Measurements from ENCODE around the gene HSF5.

The HSF5 gene

GRCh38 chr17:58421711-58422110, 66.5 kb downstream of the HSF5 start:
- TF ChIP-seq, protein P1, sequence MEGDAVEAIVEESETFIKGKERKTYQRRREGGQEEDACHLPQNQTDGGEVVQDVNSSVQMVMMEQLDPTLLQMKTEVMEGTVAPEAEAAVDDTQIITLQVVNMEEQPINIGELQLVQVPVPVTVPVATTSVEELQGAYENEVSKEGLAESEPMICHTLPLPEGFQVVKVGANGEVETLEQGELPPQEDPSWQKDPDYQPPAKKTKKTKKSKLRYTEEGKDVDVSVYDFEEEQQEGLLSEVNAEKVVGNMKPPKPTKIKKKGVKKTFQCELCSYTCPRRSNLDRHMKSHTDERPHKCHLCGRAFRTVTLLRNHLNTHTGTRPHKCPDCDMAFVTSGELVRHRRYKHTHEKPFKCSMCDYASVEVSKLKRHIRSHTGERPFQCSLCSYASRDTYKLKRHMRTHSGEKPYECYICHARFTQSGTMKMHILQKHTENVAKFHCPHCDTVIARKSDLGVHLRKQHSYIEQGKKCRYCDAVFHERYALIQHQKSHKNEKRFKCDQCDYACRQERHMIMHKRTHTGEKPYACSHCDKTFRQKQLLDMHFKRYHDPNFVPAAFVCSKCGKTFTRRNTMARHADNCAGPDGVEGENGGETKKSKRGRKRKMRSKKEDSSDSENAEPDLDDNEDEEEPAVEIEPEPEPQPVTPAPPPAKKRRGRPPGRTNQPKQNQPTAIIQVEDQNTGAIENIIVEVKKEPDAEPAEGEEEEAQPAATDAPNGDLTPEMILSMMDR (IDR thresholded peaks at IDR 0.05), result no peak
- DNase-seq (ENCODE audit: low spot score), result no peak
- Histone ChIP-seq H3K27ac (no peak overlapping the region), H3K4me3 (no peak overlapping the region)

- TF ChIP-seq, protein P1 (IDR thresholded peaks at IDR 0.05), result no peak
- Histone ChIP-seq H3K27ac (no peak overlapping the region), H3K4me3 (no peak overlapping the region)
- no peak for DNase-seq (ENCODE audit: low spot score)
Measured at GRCh38 chr17:58420827-58421226, 67.4 kb downstream of the HSF5 start.

DNA sequence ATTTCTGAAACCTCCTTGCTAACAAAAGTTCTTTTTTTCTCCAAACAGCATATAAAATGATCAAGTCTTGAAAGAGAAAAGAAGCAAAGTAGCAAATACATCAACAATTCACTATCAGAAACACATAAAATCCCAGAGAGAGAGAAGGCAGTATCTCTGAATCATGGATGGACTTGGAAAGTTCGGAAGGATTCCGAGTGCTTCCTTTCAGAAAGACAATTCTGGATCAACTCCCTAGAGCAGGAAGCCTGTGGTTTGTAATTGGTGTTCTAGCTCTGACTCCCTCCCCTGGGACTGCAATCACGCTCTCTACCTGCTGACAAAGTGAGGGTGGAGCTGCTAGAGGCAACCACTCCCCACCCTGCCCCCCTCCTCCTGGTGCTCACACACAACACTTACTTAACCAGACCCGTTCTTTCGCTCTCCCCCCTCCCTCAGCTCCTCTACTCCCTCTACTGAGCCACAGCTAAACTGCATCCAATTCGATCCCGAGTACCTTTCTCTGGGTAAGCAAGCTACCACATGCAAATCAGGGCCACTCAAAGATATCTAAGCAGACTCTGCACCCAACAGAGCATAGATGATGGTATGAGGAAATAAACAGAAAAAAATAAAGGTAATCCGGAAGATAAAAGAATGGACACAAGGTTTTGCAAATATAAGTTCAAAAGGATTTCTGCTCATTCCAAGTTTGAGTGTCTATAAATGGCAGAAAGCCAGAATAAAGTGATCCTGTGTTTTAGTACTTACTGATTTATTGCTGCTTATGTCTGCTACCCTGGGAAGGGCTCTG, 70.7 kb downstream of the HSF5 start, which contains the start of gene RNF43:
RNF43 (minus strand) TSS at position 235 of the 793 bp plus-strand sequence. CDS start 1,957 bp downstream, outside the sequence.
- peak within 1 kb of the TSS in 1 of 2 donors; percentile 26 for H3K27ac ChIP-seq
- peak within 1 kb of the TSS; percentile 66 for H3K4me3 ChIP-seq
- DNase-seq (ENCODE audit: low spot score), result peak; percentile 80
- TF ChIP-seq, protein P1 (IDR thresholded peaks at IDR 0.05), result peak; percentile 52

DNA sequence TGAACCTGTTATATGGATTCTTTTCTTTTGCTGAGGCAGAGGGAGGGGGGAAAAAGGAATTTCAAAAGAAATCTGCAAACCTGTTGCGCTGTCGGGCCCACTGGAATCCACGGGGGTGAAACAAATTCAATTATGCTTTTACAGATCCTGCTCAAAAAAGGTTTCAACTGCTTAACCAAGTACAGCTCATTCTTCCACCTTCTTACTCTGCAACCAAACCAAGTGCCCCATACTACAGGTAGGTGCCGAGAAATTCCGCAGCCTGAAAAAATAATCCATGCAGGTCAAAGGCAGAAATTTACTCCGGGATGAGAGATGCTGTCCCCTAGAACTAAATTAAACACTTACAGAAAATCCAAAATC, 71.3 kb downstream of the HSF5 start:
- H3K4me3 ChIP-seq, result no peak overlapping the region
- TF ChIP-seq, protein P1 (IDR thresholded peaks at IDR 0.05), result no peak
- no peak for DNase-seq (ENCODE audit: low spot score)
- H3K27ac ChIP-seq, result no peak overlapping the region

GRCh38 chr17:58416396-58416795, 71.8 kb downstream of the HSF5 start:
- no peak overlapping the region for H3K27ac ChIP-seq
- TF ChIP-seq, protein P1 (IDR thresholded peaks at IDR 0.05), result no peak
- no peak for DNase-seq (ENCODE audit: low spot score)

DNA sequence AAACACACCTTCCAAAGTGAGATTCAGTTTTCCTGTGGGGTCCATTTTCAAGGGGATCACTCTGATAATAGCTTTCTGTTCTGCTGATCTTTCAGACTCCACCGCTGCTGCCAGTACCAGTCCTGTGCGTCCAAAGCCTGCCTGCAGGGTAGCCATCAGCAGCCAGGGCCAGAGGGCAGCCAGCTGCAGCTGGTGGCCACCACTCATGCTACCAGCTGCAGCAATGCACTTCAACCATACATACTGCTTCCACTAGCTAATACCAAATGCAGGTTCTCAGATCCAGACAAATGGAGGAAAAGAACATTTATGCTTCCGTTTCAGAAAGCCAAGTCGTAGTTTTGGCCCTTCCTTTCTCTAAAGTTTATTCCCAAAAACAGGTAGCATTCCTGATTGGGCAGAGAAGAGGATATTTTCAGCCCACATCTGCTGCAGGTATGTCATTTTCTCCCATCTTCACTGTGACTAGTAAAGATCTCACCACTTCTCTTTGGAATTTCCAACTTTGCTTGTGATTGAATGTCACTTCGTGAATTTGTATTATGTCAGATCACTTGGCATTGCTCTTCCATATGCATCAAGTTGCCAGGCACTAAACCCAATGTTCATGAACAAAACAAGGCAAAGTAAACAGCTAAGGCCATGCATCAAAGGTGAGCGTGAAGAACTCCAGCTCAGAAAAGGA, 72.7 kb downstream of the HSF5 start:
- TF ChIP-seq, protein P1 (IDR thresholded peaks at IDR 0.05), result no peak
- Histone ChIP-seq H3K27ac (no peak overlapping the region), H3K4me3 (no peak overlapping the region)
- DNase-seq (ENCODE audit: low spot score), result no peak

More at GRCh38 chr17:58416396-58416795, 71.8 kb downstream of the HSF5 start:
- no peak overlapping the region for H3K4me3 ChIP-seq
